ENCODE data around the gene MOB3A. TPM values are rescaled to one million over a fixed set of nuclear protein-coding genes. Genes with fewer than 3 reads are reported as not detected.
"Not testable (repeated sequence)": the region's sequence is repeated elsewhere in the genome, so short reads cannot be mapped to it uniquely, and the experiment has no call there.

The MOB3A gene
- total RNA-seq, 1 donor from 2014 or later: 69.2 TPM

GRCh38 chr19:2038284-2039088 is 57.6 kb downstream of the MOB3A start:
- DNase-seq (no peak), ATAC-seq (no peak)
- Histone ChIP-seq H3K27ac (no peak overlapping the region), H3K36me3 (peaks cover 54% of the 10 kb centered on the region), H3K4me1 (peaks cover 42% of the 10 kb centered on the region), H3K4me3 (no peak overlapping the region), H3K27me3 (ENCODE audit: low read depth) (no peaks in the 10 kb centered on the region), H3K9me3 (peaks cover 7% of the 10 kb centered on the region)
- intact Hi-C loops (cut with DNase I): no loop called here
- TF ChIP-seq, protein P1, sequence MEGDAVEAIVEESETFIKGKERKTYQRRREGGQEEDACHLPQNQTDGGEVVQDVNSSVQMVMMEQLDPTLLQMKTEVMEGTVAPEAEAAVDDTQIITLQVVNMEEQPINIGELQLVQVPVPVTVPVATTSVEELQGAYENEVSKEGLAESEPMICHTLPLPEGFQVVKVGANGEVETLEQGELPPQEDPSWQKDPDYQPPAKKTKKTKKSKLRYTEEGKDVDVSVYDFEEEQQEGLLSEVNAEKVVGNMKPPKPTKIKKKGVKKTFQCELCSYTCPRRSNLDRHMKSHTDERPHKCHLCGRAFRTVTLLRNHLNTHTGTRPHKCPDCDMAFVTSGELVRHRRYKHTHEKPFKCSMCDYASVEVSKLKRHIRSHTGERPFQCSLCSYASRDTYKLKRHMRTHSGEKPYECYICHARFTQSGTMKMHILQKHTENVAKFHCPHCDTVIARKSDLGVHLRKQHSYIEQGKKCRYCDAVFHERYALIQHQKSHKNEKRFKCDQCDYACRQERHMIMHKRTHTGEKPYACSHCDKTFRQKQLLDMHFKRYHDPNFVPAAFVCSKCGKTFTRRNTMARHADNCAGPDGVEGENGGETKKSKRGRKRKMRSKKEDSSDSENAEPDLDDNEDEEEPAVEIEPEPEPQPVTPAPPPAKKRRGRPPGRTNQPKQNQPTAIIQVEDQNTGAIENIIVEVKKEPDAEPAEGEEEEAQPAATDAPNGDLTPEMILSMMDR (IDR thresholded peaks at IDR 0.05): no peak

GRCh38 chr19:2037651-2038255 is 58.4 kb downstream of the MOB3A start:
- TF ChIP-seq, protein P1 (IDR thresholded peaks at IDR 0.05): no peak
- no peaks in the 10 kb centered on the region for H3K27me3 ChIP-seq (ENCODE audit: low read depth)
- ATAC-seq (no peak), DNase-seq (no peak)
- peaks cover 49% of the 10 kb centered on the region for H3K36me3 ChIP-seq
- H3K27ac ChIP-seq: no peak overlapping the region
- intact Hi-C loops (cut with DNase I): no loop called here
- no peak overlapping the region for H3K4me3 ChIP-seq
- peaks cover 42% of the 10 kb centered on the region for H3K4me1 ChIP-seq
- H3K9me3 ChIP-seq: peaks cover 7% of the 10 kb centered on the region

- Histone ChIP-seq H3K36me3 (peaks cover 38% of the 10 kb centered on the region), H3K4me3 (no peak overlapping the region), H3K27ac (no peak overlapping the region), H3K9me3 (peaks cover 7% of the 10 kb centered on the region), H3K4me1 (peaks cover 42% of the 10 kb centered on the region), H3K27me3 (ENCODE audit: low read depth) (no peaks in the 10 kb centered on the region)
- TF ChIP-seq, protein P1 (IDR thresholded peaks at IDR 0.05): no peak
- DNase-seq (no peak), ATAC-seq (no peak)
- intact Hi-C loops (cut with DNase I): no loop called here
Observed at GRCh38 chr19:2036424-2036823, 59.7 kb downstream of the MOB3A start.

DNA sequence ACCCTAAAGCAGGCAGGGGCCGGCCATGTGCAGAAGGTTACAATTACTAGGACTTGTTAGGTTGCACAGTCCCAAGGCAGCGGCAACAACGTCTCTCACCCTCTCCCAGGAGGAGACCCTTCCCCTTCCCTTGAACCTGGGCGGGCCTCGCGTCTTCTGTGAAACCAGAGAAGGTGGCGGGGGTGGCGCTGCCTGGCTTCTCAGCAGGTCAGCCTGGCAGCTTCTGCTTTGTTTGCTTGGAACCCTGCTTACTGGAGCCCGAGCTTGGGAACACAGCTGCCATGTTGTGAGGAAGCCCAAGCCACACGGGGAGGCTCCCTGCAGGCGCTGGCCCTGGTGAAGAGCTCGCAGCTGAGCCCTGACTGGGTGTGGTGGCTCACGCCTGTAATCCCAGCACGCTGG is 60.5 kb downstream of the MOB3A start:
- Histone ChIP-seq H3K4me1 (peaks cover 39% of the 10 kb centered on the region), H3K9me3 (peaks cover 7% of the 10 kb centered on the region), H3K27ac (peak overlapping the region; percentile 46), H3K36me3 (peaks cover 30% of the 10 kb centered on the region), H3K4me3 (no peak overlapping the region), H3K27me3 (ENCODE audit: low read depth) (no peaks in the 10 kb centered on the region)
- intact Hi-C loops (cut with DNase I): no loop called here
- ATAC-seq (no peak), DNase-seq (peak; percentile 45)
- TF ChIP-seq, protein P1 (IDR thresholded peaks at IDR 0.05): no peak

GRCh38 chr19:2034729-2035589 is 61.2 kb downstream of the MOB3A start:
- Histone ChIP-seq H3K27ac (peak overlapping the region; percentile 92), H3K36me3 (peaks cover 24% of the 10 kb centered on the region), H3K9me3 (peaks cover 7% of the 10 kb centered on the region), H3K4me3 (peak overlapping the region; percentile 3), H3K4me1 (peaks cover 34% of the 10 kb centered on the region), H3K27me3 (ENCODE audit: low read depth) (no peaks in the 10 kb centered on the region)
- TF ChIP-seq, protein P1 (IDR thresholded peaks at IDR 0.05): peak; percentile 7
- intact Hi-C loops (cut with DNase I): no loop called here
- DNase-seq: peak; percentile 85
- ATAC-seq: peak; percentile 57 to 63

GRCh38 chr19:2034253-2034652 is 61.9 kb downstream of the MOB3A start:
- H3K4me3 ChIP-seq; H3K27me3 ChIP-seq (ENCODE audit: low read depth); ATAC-seq; H3K9me3 ChIP-seq; intact Hi-C loops (cut with DNase I); DNase-seq: not testable (repeated sequence)
- Histone ChIP-seq H3K27ac (peak overlapping the region; percentile 92), H3K36me3 (peaks cover 17% of the 10 kb centered on the region), H3K4me1 (peaks cover 37% of the 10 kb centered on the region)
